HG03039 (cell line): ENCODE data around the gene RARG.
"Not testable (repeated sequence)": the region's sequence is repeated elsewhere in the genome, so short reads cannot be mapped to it uniquely, and the experiment has no call there.

ENCODE experiments used
- ATAC-seq: cut with Tn5 transposase; IDR thresholded peaks from one replicate; pipeline ENCODE4 v1.9.1; 2021; ENCODE audit warnings: mild to moderate bottlenecking, moderate library complexity; ENCODE audit not compliant: unreplicated experiment

Gene RARG

DNA sequence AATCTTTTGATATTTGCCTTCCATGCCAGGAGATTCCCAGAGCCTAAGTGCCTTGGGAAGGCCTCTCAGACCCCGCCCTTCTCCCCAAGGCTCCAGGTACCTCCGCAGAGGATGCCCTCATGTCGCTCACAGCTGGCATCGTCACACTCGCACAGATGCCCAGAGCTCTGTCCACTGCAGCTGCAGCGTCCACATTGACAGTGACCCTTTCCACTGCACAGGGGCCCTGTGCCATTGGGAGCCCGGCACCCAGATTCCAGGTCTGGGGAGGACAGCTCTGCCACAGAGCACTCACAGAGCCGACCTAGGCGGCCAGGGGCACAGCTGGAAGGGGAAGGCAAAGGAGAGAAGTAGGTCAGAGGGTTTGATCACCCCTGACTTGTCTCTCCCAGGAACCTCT is 39.0 kb downstream of the RARG start:
- no peak for ATAC-seq

GRCh38 chr12:53192531-53193021 is 39.4 kb downstream of the RARG start:
- ATAC-seq = no peak

DNA sequence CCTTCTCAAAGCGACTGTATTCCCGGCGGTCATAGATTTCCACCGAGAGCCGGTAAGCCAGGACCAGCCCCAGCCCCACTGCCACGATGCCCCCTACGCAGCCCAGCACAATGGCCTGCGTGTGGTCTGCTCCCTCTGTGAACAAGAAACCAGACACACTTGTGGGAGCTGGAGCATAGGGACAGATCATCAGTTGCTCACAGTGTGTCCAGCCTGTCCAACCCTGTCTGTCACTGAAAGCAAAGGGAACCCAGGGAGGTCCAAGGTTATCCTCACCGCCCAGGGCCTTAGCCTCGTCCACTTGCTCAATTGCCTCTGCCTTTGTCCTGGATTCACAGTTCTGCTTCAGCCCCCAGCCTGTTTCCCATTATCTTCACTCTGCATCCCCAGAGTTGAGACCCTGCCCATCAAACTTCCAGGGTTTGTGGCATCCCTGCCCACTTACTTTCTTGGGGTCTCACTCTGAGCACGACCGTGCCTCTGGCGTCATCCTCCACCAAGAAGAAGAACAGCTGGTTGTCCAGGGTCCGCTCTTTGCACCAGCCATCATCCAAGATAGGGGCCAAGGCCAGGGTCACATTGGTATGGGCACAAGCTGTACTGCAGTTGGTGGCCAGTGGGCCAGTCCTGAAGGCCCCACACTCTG is 40.0 kb downstream of the RARG start:
- no peak for ATAC-seq

- ATAC-seq = no peak
Measured at GRCh38 chr12:53191096-53191884, 40.7 kb downstream of the RARG start.

GRCh38 chr12:53190108-53190729 is 41.8 kb downstream of the RARG start:
- no peak for ATAC-seq

GRCh38 chr12:53187145-53187899 is 44.7 kb downstream of the RARG start:
- no peak for ATAC-seq

- no peak for ATAC-seq
Measured at GRCh38 chr12:53186745-53187144, 45.3 kb downstream of the RARG start.

DNA sequence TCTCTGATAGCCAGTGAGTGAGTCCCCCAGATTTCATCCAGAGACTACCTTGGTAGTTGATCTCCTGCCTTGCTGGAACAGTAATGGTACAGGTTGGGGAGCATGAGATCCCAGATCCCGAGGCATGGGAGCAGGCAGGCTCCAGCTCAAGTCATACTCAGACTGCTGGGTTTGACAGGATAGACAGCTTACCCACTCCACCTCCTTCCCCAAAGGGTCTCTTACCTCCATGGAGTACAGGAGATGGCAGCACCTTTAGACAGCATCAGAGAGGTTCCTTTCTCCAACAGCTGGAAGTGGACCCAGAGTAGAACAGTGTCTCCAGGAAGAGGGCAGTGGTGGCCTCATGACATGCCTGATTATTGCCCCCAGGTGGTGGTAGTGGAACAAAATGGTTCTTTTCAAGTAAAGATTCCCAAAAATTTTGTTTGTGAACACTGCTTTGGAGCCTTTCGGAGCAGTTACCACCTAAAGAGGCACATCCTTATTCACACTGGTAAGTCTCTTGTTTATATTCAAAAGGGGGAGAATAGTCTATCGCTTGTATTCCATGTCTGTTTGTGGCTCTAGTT is 46.3 kb downstream of the RARG start:
- no peak for ATAC-seq

DNA sequence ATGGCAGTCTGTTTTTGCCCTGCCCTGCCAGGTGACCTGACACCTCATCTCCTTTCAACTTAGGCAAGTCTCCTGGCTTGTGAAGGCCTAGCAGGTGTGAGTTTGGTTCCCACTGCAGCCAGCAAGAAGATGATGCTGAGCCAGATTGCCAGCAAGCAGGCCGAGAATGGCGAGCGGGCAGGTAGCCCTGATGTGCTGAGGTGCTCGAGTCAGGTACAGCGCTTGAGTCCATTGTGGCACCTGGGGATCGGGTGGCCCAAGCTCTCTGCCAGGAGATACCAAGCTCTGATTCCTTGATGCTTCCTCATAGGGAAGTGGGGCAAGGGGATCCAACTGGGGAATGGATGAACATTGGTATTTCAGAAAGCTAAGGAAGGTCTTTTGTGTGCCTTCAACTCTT is 47.2 kb downstream of the RARG start:
- no peak for ATAC-seq

- ATAC-seq = no peak
Measured at GRCh38 chr12:53182903-53183302, 49.1 kb downstream of the RARG start.

DNA sequence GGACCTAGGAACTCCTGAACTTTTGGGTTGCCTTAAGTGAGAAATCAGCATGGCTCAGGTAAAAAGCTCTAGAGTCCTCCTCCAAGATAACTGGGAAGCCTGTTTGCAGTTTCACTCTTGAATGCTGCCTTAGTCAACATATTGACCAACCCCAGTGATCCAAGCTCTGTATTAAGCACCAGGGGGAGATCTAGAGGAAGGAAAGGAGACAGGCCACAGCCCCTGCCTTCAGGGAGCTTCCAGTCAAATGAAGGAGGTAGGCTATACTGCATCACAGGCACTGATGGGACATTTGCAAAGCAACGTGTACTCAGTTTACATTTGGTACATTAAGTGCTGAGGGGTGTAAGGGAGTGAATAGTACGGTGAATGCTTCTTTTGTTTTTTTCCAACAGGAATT is 50.1 kb downstream of the RARG start:
- no peak for ATAC-seq

DNA sequence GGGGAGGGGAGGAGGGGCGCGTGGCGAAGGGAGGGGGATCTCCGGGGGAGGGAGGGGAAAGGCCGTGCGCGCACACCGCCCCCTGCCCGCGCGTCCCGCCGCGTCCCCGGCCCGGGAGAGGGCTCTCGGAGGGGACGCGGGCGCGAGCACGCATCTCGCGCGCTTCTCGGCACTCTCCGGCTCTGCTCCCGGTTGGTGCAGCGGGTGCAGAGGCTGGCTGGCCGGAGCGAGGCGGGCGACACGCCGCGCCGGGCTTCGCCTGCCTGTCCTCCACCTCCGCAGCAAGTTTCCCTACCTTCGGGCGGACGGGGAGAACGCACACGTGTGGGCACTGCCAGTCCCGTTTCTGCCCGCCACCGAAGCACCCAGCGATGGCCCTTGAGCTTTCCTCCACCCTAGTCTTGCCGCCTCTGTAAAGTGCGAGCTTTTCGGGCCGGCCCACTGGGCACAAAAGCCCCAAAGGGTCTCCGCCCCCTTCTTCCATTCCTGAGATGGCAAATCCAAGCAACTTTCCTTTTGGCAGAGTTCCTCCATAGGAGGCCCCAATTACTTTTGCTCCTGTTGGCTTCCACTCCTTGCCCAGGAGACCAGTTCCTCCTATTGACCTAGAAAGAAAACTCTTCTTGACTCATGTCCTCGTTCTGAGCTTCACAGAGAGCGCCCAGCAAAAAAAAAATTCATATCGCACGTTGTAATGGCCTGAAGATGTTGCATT is 50.9 kb downstream of the RARG start:
- peak; percentile 44 for ATAC-seq

DNA sequence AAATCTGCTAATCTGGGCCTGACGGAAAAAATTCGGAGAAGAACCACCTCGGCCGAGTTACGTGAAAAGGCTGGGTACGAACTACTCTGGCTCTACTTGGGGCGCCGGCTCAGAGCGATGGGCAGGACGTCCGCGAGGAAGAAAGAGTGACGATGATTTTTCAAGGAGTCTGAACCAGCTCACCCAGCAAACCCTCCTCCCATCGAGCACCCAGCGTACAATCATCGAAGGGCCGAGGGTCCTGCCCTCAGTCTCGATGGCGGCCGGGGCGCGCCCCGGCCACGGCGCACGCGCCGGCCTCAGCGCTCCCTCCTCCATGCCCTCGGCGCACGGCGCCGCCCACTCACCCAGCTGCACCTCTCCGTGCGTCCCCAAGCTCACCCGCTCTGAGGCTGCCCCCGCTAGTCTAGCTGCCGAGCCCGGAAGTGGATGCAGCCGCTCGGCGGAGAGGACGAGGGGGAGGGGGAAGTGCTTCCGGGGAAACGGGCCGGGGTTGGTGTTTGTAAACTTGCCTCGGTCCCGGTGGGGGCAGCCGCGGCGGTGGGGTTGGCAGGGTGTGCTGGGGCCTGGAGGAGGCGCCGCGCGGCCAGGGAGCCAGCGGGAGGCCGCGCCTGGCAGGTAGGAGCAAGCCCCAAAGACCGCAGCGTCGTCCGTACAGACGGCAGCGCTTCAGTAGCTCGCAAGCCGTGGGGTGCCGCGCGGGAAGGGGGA is 51.6 kb downstream of the RARG start, which contains the start of the genes CSAD and ZNF740:
Gene CSAD (minus strand): TSS at position 706 of the 711 bp plus-strand sequence. CDS start 7,455 bp downstream, outside the sequence.
Gene ZNF740 (plus strand): TSS at position 503 of the 711 bp plus-strand sequence. CDS start 1,262 bp downstream, outside the sequence.
- ATAC-seq = peak; percentile 88

GRCh38 chr12:53179687-53180219 is 52.3 kb downstream of the RARG start:
- ATAC-seq = peak; percentile 10

- ATAC-seq = not testable (repeated sequence)
Measured at GRCh38 chr12:53178803-53179202, 53.2 kb downstream of the RARG start.

GRCh38 chr12:53177447-53177846 is 54.6 kb downstream of the RARG start:
- not testable (repeated sequence) for ATAC-seq

DNA sequence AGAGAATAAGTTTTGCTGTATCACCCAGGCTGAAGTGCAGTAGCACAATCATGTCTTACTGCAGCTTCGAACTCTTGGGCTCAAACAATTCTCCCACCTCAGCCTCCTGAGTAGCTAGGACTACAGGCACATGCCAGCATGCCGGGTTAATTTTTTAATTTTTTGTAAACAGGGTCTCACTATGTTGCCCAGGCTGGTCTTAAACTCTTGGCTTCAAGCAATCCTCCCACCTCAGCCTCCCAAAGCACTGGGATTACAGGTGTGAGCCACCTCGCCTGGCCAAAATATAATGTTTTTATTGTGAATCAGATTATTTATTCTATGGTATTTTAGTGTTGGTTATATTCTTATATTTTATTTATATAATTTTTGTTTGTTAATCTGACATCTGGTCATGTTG is 55.3 kb downstream of the RARG start:
- no peak for ATAC-seq

- no peak for ATAC-seq
Measured at GRCh38 chr12:53174881-53175491, 57.0 kb downstream of the RARG start.
